HCT116 (cell line): ENCODE data around the gene GADD45A. TPM values are rescaled to one million over a fixed set of nuclear protein-coding genes. Genes with fewer than 3 reads are reported as not detected.

Source experiments
- ATAC-seq: fragments of 200-7000 bp; cut with Tn5 transposase; 2 replicates; pipeline ENCODE4 v1.9.1; 2020; ENCODE audit warnings: mild to moderate bottlenecking, moderate library complexity
- BruUV-seq: library from RNA; stranded (reverse); fragments of 400-500 nt; replicated peaks from 2 replicates; lab custom pipeline; 2021; lab: Mats Ljungman, UMichigan
- CTCF ChIA-PET: fragments of 300-600 bp; sonication (Branson Sonifier 250); formaldehyde crosslinking; loops from one replicate; lab custom pipeline; 2021; ENCODE audit warnings: antibody characterized with exemption; lab: Charles Lee
- POLR2A ChIA-PET: fragments of 300-600, 350-600 bp; sonication (Branson Sonifier 250); formaldehyde crosslinking; loops from one replicate; lab custom pipeline; 2021; ENCODE audit warnings: antibody characterized with exemption; lab: Charles Lee
- RAD21 ChIA-PET, 2 experiments: fragments of 300-600 bp; sonication (Branson Sonifier 250); formaldehyde crosslinking; loops; one replicate each; lab custom pipeline; 2023; ENCODE audit warnings: low total read pairs in 2 of 2; ENCODE audit not compliant: uncharacterized antibody in 2 of 2, unreplicated experiment in 2 of 2, low non-redundant PET in 1 of 2; lab: Charles Lee
- DNase-seq: peaks from one replicate; pipeline ENCODE4 v3.0.0-alpha.2; 2010; ENCODE audit warnings: low read depth, low spot score
- H2AFZ ChIP-seq: fragments of 200-600 bp; shearing (Covaris generic), sonication (generic); 2 replicates; pipeline ENCODE4 v1.6.1; 2017; ENCODE audit warnings: low read depth, mixed run types, mixed read lengths, antibody characterized with exemption, low read length; ENCODE audit not compliant: poor library complexity, severe bottlenecking
- H3K27ac ChIP-seq: 2 replicates; pipeline ENCODE4 v1.5.1; 2012; ENCODE audit warnings: low read depth, low read length
- H3K27me3 ChIP-seq: fragments of 200-600 bp; sonication (generic); 2 replicates; pipeline ENCODE4 v1.6.1; 2016; ENCODE audit warnings: mixed run types, low read length, mixed read lengths; ENCODE audit not compliant: insufficient read depth
- H3K36me3 ChIP-seq, 2 experiments: fragments of 200-500 bp in 1 of 2; fragments of 200-600 bp in 1 of 2; sonication (Bioruptor generic) in 1 of 2; sonication (generic) in 1 of 2; 2 replicates each; pipeline versions ENCODE4 v1.5.1 to v1.6.1; 2014 to 2016; ENCODE audit warnings: low read length in 2 of 2, inconsistent platforms in 1 of 2, mixed read lengths in 1 of 2, mixed run types in 1 of 2; ENCODE audit not compliant: insufficient read depth in 2 of 2, control insufficient read depth in 1 of 2
- H3K4me1 ChIP-seq, 2 experiments: fragments of 200-600 bp in 1 of 2; sonication (generic) in 1 of 2; 2 replicates each; pipeline versions ENCODE4 v1.5.1 to v1.6.1; 2012 to 2017; ENCODE audit warnings: low read length in 2 of 2, inconsistent platforms in 1 of 2, mild to moderate bottlenecking in 1 of 2, mixed read lengths in 1 of 2, mixed run types in 1 of 2, moderate library complexity in 1 of 2; ENCODE audit not compliant: insufficient read depth in 2 of 2, control insufficient read depth in 1 of 2
- H3K4me2 ChIP-seq: fragments of 200-600 bp; sonication (generic); 2 replicates; pipeline ENCODE4 v1.6.1; 2017; ENCODE audit warnings: mixed run types, low read length, mixed read lengths
- H3K4me3 ChIP-seq, 2 experiments: fragments of 200-600 bp in 1 of 2; sonication (generic) in 1 of 2; replicated peaks in 1 of 2; 2 replicates each; pipeline ENCODE4 v1.5.1; 2011 to 2016; ENCODE audit warnings: low read length in 2 of 2, control low read depth in 1 of 2, low read depth in 1 of 2, mild to moderate bottlenecking in 1 of 2, mixed read lengths in 1 of 2, mixed run types in 1 of 2
- H3K79me2 ChIP-seq: fragments of 200-600 bp; sonication (generic); 2 replicates; pipeline ENCODE4 v1.6.1; 2017; ENCODE audit warnings: mild to moderate bottlenecking, mixed run types, low read length, moderate library complexity, mixed read lengths; ENCODE audit not compliant: insufficient read depth
- H3K9ac ChIP-seq: fragments of 200-600 bp; sonication (generic); 2 replicates; pipeline ENCODE4 v1.6.1; 2016; ENCODE audit warnings: low read length, mixed read lengths
- H3K9me2 ChIP-seq: fragments of 200-600 bp; sonication (generic), shearing (Covaris generic); 2 replicates; pipeline ENCODE4 v1.6.1; 2017; ENCODE audit warnings: mixed run types, mild to moderate bottlenecking, moderate library complexity; ENCODE audit not compliant: insufficient read depth
- H3K9me3 ChIP-seq, 2 experiments: fragments of 200-500 bp in 1 of 2; fragments of 200-600 bp in 1 of 2; sonication (Bioruptor generic) in 1 of 2; sonication (generic) in 1 of 2; 2 replicates each; pipeline ENCODE4 v1.6.1; 2014 to 2017; ENCODE audit warnings: low read length in 2 of 2, mixed read lengths in 2 of 2, inconsistent platforms in 1 of 2, low read depth in 1 of 2, mild to moderate bottlenecking in 1 of 2, mixed run types in 1 of 2, moderate library complexity in 1 of 2; ENCODE audit not compliant: control insufficient read depth in 1 of 2, insufficient read depth in 1 of 2
- H4K20me1 ChIP-seq: fragments of 200-600 bp; sonication (generic), shearing (Covaris generic); 2 replicates; pipeline ENCODE4 v1.6.1; 2017; ENCODE audit warnings: mixed run types, mild to moderate bottlenecking, moderate library complexity; ENCODE audit not compliant: insufficient read depth
- CBX3 ChIP-seq: IDR thresholded peaks from 2 replicates; pipeline ENCODE4 v1.6.1; 2012; ENCODE audit warnings: low read depth
- CEBPB ChIP-seq: IDR thresholded peaks from 2 replicates; pipeline ENCODE4 v1.6.1; 2012; ENCODE audit warnings: low read depth
- EGR1 ChIP-seq: IDR thresholded peaks from 2 replicates; pipeline ENCODE4 v1.6.1; 2012; ENCODE audit warnings: low read depth
- ELF1 ChIP-seq: IDR thresholded peaks from 2 replicates; pipeline ENCODE4 v1.6.1; 2012; ENCODE audit warnings: low read depth, borderline replicate concordance
- EZH2 ChIP-seq: fragments of 200-600 bp; sonication (generic); IDR thresholded peaks from 2 replicates; pipeline ENCODE4 v1.6.1; 2017; ENCODE audit warnings: antibody characterized with exemption, mixed run types
- EZH2phosphoT487 ChIP-seq: fragments of 200-600 bp; IDR thresholded peaks from 2 replicates; pipeline ENCODE4 v1.6.1; 2018; ENCODE audit warnings: antibody characterized with exemption, borderline replicate concordance
- POLR2A ChIP-seq: IDR thresholded peaks from 2 replicates; pipeline ENCODE4 v1.7.0; 2011; ENCODE audit warnings: borderline replicate concordance; ENCODE audit not compliant: insufficient read depth, insufficient read length; ENCODE audit errors: extremely low read depth
- SIN3A ChIP-seq: IDR thresholded peaks from 2 replicates; pipeline ENCODE4 v1.6.1; 2012; ENCODE audit warnings: low read depth
- SRF ChIP-seq: IDR thresholded peaks from 2 replicates; pipeline ENCODE4 v1.6.1; 2012; ENCODE audit warnings: low read depth
- TCF7L2 ChIP-seq: IDR thresholded peaks from 2 replicates; pipeline ENCODE4 v1.7.0; 2011; ENCODE audit warnings: borderline replicate concordance, inconsistent platforms; ENCODE audit not compliant: insufficient read depth, insufficient read length; ENCODE audit errors: extremely low read depth
- YY1 ChIP-seq: IDR thresholded peaks from 2 replicates; pipeline ENCODE4 v1.6.1; 2011; ENCODE audit warnings: low read length, low read depth, moderate library complexity, mild to moderate bottlenecking; ENCODE audit not compliant: insufficient replicate concordance; ENCODE audit errors: extremely low read depth
- ZNF274 ChIP-seq: fragments of 200-500 bp; sonication (Bioruptor generic); IDR thresholded peaks from 2 replicates; pipeline ENCODE4 v1.6.1; 2014; ENCODE audit warnings: mild to moderate bottlenecking, low read depth, low read length, inconsistent platforms
- intact Hi-C: fragments of 100-400 bp; cut with micrococcal nuclease; formaldehyde crosslinking; loops from 2 replicates; pipeline ENCODE4 v1.10.0; 2022
- total RNA-seq: library from RNA; stranded (reverse); gene quantifications from one replicate; pipeline ENCODE4 v1.2.1, GENCODE V29; 2021; ENCODE audit not compliant: unreplicated experiment
- TF ChIP-seq, protein P1 (sequence below): IDR thresholded peaks from 2 replicates; pipeline ENCODE4 v1.6.1; 2012
- TF ChIP-seq, protein P2 (sequence below), 3 experiments: fragments of 200-600 bp in 1 of 3; sonication (generic) in 1 of 3; IDR thresholded peaks in 2 of 3; conservative IDR thresholded peaks in 1 of 3; 2 replicates each; pipeline ENCODE4 v1.5.1; 2012 to 2017; ENCODE audit warnings: low read depth in 2 of 3, low read length in 2 of 3, antibody characterized with exemption in 1 of 3, borderline replicate concordance in 1 of 3, control low read depth in 1 of 3, mild to moderate bottlenecking in 1 of 3, mixed read lengths in 1 of 3, mixed run types in 1 of 3, moderate library complexity in 1 of 3; ENCODE audit not compliant: insufficient read depth in 1 of 3
- TF ChIP-seq, protein P3 (sequence below): IDR thresholded peaks from 2 replicates; pipeline ENCODE4 v1.6.1; 2012; ENCODE audit warnings: low read depth
- TF ChIP-seq, protein P4 (sequence below): IDR thresholded peaks from 2 replicates; pipeline ENCODE4 v1.6.1; 2011; ENCODE audit warnings: mild to moderate bottlenecking, low read length, moderate library complexity; ENCODE audit not compliant: insufficient replicate concordance; ENCODE audit errors: extremely low read depth

The GADD45A gene
- total RNA-seq, 1 experiment from 2014 or later = 105 TPM

DNA sequence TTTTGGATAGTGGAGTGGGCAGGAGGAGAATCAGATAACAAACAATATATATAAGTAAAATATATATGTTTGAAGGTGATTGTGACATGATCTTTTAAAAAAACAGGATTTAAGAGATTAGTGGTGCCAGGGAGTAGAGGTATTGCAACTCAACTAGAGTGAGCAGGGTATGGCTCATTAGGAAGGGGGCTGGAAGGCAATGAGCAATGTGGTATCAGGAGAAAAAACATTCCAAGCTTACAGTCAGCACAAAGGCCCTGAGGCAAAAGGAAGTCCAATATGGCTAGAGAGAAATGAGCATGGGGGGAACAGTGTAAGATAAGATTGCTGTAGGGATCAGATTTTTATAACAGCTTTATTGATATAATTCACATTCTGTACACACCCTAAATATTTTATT, 5.3 kb upstream of the GADD45A start:
- Histone ChIP-seq H3K4me1 (peaks cover 17 to 23% of the 10 kb centered on the region in 2 experiments; a peak in 3 of 4 replicates), H3K4me3 (no peak overlapping the region), H3K9ac (no peak overlapping the region), H3K9me3 (no peaks in the 10 kb centered on the region), H3K27me3 (no peaks in the 10 kb centered on the region), H3K4me2 (no peak overlapping the region), H3K79me2 (no peaks in the 10 kb centered on the region), H3K9me2 (no peaks in the 10 kb centered on the region), H3K27ac (no peak overlapping the region), H4K20me1 (no peaks in the 10 kb centered on the region), H2AFZ (no peak overlapping the region), H3K36me3 (no peaks in the 10 kb centered on the region)
- ChIA-PET CTCF (no interaction called here), POLR2A (no interaction called here), RAD21 (no interaction called here)
- intact Hi-C loops = loop anchor here (10.0 kb wide), 3 partner anchors 115 to 705 kb away; partner anchors contain the start of gene GNG12
- ATAC-seq (no peak), DNase-seq (no peak)
- no TSS peak for BruUV-seq
- TF ChIP-seq ZNF274 (no peak), CEBPB (no peak), SRF (no peak), EZH2phosphoT487 (no peak), EGR1 (no peak), POLR2A (no peak), ELF1 (no peak), CBX3 (no peak), EZH2 (no peak), YY1 (no peak), TCF7L2 (no peak), SIN3A (no peak)
- TF ChIP-seq, protein P1, sequence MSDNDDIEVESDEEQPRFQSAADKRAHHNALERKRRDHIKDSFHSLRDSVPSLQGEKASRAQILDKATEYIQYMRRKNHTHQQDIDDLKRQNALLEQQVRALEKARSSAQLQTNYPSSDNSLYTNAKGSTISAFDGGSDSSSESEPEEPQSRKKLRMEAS = no peak
- TF ChIP-seq, protein P2, sequence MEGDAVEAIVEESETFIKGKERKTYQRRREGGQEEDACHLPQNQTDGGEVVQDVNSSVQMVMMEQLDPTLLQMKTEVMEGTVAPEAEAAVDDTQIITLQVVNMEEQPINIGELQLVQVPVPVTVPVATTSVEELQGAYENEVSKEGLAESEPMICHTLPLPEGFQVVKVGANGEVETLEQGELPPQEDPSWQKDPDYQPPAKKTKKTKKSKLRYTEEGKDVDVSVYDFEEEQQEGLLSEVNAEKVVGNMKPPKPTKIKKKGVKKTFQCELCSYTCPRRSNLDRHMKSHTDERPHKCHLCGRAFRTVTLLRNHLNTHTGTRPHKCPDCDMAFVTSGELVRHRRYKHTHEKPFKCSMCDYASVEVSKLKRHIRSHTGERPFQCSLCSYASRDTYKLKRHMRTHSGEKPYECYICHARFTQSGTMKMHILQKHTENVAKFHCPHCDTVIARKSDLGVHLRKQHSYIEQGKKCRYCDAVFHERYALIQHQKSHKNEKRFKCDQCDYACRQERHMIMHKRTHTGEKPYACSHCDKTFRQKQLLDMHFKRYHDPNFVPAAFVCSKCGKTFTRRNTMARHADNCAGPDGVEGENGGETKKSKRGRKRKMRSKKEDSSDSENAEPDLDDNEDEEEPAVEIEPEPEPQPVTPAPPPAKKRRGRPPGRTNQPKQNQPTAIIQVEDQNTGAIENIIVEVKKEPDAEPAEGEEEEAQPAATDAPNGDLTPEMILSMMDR (IDR thresholded peaks at IDR 0.05 in 2 of 3, conservative IDR thresholded peaks at IDR 0.05 in 1 of 3; ENCODE audit: borderline replicate concordance in 1 of 3, insufficient read depth in 1 of 3, low read depth in 2 of 3, low read length in 2 of 3) = no peak
- TF ChIP-seq, protein P3, sequence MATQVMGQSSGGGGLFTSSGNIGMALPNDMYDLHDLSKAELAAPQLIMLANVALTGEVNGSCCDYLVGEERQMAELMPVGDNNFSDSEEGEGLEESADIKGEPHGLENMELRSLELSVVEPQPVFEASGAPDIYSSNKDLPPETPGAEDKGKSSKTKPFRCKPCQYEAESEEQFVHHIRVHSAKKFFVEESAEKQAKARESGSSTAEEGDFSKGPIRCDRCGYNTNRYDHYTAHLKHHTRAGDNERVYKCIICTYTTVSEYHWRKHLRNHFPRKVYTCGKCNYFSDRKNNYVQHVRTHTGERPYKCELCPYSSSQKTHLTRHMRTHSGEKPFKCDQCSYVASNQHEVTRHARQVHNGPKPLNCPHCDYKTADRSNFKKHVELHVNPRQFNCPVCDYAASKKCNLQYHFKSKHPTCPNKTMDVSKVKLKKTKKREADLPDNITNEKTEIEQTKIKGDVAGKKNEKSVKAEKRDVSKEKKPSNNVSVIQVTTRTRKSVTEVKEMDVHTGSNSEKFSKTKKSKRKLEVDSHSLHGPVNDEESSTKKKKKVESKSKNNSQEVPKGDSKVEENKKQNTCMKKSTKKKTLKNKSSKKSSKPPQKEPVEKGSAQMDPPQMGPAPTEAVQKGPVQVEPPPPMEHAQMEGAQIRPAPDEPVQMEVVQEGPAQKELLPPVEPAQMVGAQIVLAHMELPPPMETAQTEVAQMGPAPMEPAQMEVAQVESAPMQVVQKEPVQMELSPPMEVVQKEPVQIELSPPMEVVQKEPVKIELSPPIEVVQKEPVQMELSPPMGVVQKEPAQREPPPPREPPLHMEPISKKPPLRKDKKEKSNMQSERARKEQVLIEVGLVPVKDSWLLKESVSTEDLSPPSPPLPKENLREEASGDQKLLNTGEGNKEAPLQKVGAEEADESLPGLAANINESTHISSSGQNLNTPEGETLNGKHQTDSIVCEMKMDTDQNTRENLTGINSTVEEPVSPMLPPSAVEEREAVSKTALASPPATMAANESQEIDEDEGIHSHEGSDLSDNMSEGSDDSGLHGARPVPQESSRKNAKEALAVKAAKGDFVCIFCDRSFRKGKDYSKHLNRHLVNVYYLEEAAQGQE = no peak
- TF ChIP-seq, protein P4, sequence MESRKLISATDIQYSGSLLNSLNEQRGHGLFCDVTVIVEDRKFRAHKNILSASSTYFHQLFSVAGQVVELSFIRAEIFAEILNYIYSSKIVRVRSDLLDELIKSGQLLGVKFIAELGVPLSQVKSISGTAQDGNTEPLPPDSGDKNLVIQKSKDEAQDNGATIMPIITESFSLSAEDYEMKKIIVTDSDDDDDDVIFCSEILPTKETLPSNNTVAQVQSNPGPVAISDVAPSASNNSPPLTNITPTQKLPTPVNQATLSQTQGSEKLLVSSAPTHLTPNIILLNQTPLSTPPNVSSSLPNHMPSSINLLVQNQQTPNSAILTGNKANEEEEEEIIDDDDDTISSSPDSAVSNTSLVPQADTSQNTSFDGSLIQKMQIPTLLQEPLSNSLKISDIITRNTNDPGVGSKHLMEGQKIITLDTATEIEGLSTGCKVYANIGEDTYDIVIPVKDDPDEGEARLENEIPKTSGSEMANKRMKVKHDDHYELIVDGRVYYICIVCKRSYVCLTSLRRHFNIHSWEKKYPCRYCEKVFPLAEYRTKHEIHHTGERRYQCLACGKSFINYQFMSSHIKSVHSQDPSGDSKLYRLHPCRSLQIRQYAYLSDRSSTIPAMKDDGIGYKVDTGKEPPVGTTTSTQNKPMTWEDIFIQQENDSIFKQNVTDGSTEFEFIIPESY = no peak
